Gastroesophageal sphincter (tissue), 3 donors: Measurements from ENCODE around the gene HYOU1.

Experiments used
- EP300 ChIP-seq: sonication (generic); formaldehyde crosslinking; IDR thresholded peaks from one replicate; pipeline ENCODE4 v1.6.1; 2017; ENCODE audit warnings: antibody characterized with exemption, mild to moderate bottlenecking
- POLR2A ChIP-seq, 2 donors: fragments of 450-650 bp; IDR thresholded peaks; one replicate each; pipeline ENCODE4 v1.6.1; 2017; ENCODE audit warnings: antibody characterized with exemption in 2 of 2, mild to moderate bottlenecking in 2 of 2, moderate library complexity in 1 of 2
- POLR2AphosphoS5 ChIP-seq: sonication (generic); formaldehyde crosslinking; IDR thresholded peaks from one replicate; pipeline ENCODE4 v1.6.1; 2017; ENCODE audit warnings: antibody characterized with exemption
- TF ChIP-seq, protein P1 (sequence below), 4 experiments: fragments of 200-600 bp in 2 of 4; fragments of 450-650 bp in 2 of 4; sonication (generic) in 1 of 4; IDR thresholded peaks; one replicate each; pipeline ENCODE4 v1.5.1; 2017 to 2019; ENCODE audit warnings: antibody characterized with exemption in 4 of 4, mild to moderate bottlenecking in 2 of 4, moderate library complexity in 2 of 4

DNA sequence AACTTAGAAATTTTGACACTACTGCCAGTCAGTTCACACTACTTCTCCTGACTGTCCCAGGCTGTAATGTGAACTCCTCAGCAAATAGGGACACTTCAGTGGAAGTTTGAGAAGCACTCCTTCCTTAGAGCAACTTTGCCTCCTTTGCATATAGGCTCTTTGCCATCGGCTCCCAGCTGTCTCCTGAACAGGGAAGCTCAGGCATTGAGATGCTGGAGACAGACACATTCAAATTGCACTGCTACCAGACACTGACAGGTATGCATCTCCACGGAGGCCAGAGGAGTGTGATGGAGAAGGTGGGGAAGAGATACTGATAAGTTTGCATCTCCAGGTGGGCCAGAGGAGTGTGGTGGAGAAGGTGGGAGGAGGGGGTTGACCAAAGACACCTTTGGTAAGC lies 37.0 kb downstream of the HYOU1 start:
- TF ChIP-seq, protein P1, sequence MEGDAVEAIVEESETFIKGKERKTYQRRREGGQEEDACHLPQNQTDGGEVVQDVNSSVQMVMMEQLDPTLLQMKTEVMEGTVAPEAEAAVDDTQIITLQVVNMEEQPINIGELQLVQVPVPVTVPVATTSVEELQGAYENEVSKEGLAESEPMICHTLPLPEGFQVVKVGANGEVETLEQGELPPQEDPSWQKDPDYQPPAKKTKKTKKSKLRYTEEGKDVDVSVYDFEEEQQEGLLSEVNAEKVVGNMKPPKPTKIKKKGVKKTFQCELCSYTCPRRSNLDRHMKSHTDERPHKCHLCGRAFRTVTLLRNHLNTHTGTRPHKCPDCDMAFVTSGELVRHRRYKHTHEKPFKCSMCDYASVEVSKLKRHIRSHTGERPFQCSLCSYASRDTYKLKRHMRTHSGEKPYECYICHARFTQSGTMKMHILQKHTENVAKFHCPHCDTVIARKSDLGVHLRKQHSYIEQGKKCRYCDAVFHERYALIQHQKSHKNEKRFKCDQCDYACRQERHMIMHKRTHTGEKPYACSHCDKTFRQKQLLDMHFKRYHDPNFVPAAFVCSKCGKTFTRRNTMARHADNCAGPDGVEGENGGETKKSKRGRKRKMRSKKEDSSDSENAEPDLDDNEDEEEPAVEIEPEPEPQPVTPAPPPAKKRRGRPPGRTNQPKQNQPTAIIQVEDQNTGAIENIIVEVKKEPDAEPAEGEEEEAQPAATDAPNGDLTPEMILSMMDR (IDR thresholded peaks at IDR 0.05): no peak
- no peak for TF ChIP-seq POLR2A (IDR thresholded peaks at IDR 0.05)
- TF ChIP-seq EP300: no peak
- no peak for TF ChIP-seq POLR2AphosphoS5
